NCI-H2196 treated with DMSO at 0.1 percent for 48 hours (cell line): ENCODE measurements around the gene SLC39A1.
A peak's percentile ranks its signal among the peaks of the same experiment; 100 is the strongest.
"Not testable (repeated sequence)": the region's sequence is repeated elsewhere in the genome, so short reads cannot be mapped to it uniquely, and the experiment has no call there.

Experiments
- DNase-seq: peaks from one replicate; lab custom pipeline; 2025; ENCODE audit not compliant: unreplicated experiment; lab: John Stamatoyannopoulos, UW

Gene SLC39A1

DNA sequence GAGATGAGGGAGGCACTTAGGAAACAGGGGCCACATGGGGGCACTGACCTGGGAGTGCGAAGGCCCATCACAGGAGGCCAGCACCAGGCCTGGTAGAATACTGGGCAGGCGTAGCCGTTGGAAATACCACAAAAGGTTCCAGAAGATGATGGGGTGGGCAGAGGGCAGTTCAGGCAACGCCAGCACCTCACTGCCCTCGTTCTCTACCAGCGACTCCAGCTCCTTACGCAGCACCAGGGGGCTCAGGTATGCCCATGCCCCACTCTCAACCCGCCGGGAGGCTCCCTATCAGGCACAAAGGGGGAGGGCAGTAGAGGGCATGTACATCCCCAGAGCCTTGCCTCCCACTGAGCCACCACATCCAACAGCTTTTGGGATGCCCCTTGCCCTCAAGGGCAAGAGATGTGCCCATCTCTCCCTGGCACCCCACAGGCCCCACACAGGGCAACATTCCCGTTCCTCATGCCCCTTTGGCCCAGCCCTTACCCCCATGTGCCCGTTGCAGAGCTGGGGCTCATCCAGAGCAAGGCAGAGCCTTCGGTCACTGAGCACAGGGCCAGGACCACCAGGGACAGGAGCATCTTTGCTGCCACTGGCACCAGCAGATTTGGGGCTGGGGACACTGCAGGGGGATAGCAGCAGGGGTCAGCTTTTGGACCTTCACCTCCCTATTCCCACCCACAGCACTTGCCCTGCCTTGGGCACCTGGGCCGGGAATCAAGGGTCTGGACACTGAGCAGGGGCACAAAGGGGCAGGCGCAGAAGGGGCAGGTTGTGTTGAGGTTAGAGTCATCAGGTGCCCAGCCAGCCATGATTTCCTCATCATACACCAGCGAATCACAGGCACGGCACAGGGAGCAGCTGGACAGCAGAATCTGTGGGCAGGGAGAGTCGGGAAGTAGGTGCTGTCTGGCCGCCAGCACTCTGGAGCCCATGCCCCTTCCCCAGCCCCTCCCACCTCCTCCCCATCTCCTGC, 30.9 kb downstream of the SLC39A1 start:
- DNase-seq, result no peak

DNA sequence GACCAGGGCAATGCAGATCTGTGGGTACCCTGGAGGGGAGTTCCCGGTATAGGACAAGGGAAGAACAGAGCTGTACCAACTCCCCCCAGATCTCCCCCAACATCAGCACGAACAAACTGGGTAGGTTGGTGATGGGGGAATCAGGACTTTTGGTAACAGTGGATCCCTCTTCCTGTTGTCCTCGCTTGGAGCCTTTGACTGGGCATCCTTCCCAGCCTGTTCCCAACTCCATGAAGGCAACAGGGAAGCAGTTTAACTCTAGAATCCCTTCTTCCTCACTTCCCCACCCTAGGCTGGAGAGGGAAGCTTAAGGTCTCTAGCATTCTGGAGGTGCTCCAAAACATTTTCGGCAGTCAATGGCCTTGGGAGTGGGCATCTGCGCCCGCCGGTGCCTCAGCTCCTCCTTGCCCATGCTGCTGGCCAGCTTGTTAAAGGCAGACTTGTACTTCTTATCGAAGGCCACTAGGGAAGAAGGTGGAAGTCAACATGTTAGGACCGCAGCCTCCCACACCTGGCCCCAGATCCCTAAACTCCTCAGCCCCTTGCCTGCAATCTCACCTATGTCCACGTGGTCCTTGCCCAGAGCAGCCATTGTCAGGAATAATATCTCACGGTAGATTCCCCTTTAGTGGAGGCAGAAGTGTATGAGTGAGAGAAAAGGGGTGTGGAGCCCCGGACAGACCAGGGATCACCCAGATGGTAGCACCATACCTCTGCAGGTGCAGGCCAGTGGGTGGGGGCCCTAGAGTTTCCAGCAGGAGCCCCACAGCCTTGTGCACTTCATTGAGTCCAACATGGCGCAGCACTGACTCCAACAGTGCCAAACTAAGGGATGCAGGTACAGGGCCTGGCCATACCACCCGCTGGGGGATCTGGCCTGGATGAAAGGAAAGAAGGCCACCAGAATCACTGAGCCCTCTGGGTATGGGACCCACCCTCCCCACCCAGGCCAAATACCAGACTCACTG, 33.1 kb downstream of the SLC39A1 start:
- DNase-seq, result no peak

GRCh38 chr1:153929426-153929825, 33.9 kb downstream of the SLC39A1 start:
- DNase-seq, result no peak

- DNase-seq, result no peak
Observed at GRCh38 chr1:153928791-153929341, 34.5 kb downstream of the SLC39A1 start.

DNA sequence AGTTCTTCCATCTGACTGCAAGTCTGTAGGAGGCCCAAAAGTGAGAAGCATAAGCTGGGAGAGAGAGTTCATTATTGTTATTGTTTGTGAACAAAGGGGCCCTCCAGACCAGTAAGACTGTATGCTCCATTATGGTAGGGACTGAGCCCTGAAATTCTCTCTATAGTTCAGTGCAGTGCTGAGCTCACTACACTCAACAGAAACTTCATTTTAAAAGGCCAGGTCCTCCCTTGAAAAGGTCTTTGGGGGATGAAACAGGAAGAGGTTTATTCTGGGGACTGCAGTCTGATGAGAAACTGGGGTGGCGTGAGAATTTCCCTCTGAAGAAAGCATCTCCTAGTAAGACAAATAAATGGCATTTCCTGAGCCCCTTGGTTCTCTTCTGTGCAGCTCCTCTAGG, 35.1 kb downstream of the SLC39A1 start:
- DNase-seq, result no peak

DNA sequence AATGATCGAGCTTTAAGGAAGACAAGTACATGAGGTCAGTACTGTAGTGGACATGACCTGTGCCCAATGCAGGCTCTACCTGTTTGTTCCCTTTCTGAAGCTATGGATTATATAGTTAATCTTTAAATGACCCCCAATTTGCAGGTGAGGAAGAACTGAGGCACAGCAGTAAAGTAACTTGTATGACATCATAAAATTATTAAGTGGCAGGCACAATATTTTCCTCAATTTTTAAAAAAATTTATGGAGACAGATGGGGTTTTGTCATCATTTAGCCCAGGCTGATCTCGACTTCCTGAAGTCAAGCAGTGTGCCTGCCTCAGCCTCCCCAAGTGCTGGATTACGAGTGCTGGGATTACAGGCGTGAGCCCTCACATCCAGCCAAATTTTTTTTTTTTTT, 36.9 kb downstream of the SLC39A1 start:
- no peak for DNase-seq

DNA sequence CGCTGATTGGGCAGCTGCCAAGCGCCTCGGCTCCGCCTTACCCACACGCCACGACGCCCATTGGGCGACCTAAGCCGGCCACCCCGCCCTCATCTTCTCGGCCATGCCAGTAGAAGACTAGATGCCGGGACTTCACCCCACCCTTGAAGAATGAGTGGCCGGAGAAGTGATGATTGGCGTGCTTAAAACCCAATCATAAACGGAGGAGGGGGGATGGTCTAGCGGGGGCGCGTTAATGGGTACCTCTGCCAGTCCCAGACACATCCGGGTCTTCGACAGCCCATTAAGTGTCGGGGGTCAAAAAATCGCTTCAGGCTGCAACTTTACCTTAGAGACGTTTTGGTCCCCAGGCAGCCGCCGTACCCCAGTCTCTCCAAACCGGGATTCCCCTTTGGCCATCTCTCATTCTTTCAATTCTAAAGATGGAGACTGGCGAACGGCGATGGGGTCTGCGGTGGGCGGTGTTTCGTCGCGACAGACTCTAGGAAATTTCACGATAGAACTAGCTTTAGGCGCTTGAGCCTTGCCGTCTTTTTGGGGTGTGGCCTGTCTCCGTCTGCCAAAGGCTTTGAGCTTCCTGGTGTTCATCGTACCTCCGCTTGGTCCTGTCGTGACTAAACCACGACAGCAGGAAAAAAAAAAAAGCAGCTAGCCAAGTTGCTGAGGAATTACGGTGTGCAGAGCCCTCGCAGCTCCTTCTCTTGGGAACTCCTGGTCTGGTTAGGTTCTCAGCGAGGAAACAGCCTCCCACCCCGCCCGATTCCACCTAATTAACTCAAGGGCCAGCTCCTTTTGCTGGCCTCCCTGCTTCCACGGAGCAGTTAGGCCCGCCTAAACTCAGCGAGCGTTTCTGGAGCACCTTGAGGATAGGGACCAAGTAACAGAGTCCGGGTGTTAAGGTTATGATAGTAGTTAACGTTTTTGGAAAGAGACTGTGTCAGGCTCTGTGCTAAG, 40.1 kb downstream of the SLC39A1 start, which contains the start of gene GATAD2B:
GATAD2B (minus strand) TSS at position 1 of the 954 bp plus-strand sequence. CDS start 94,625 bp downstream, outside the sequence.
- DNase-seq, result peak; percentile 99

GRCh38 chr1:153922076-153922971, 41.0 kb downstream of the SLC39A1 start:
- DNase-seq, result no peak

GRCh38 chr1:153921803-153922075, 41.6 kb downstream of the SLC39A1 start:
- no peak for DNase-seq

DNA sequence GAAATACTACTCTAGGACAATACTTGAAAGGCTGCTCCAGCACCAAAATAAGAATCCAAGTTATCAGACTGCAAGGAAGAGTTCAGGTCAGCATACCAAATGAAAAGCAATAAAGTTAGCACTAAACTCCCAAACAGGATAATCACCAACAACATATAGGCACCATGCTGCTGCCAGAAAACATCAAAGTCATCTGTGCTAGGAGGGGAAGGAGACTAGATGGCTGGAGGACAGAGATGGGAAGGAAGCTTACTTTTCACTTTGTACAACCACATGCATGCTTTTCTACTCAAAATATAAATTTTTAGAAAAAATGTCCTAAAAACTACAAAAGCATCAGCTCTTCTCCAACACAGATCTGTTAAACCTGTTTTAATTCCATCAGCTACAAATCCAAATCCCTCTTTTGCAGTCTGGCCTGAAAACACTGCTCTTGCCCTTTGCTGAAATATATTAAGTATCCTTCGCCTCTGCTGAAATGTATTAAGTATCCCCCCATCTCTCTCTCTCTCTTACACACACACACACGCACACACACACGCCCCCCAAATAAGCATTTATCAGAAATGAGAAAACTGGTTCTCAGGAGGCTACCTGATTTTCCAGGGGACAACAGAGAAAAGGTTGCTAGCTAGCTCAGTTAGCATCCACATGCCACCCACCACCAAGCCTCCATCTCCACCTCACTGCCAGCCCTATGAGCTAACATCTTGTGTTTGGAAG, 42.1 kb downstream of the SLC39A1 start:
- DNase-seq, result no peak

GRCh38 chr1:153919876-153920852, 43.2 kb downstream of the SLC39A1 start:
- DNase-seq, result no peak

DNA sequence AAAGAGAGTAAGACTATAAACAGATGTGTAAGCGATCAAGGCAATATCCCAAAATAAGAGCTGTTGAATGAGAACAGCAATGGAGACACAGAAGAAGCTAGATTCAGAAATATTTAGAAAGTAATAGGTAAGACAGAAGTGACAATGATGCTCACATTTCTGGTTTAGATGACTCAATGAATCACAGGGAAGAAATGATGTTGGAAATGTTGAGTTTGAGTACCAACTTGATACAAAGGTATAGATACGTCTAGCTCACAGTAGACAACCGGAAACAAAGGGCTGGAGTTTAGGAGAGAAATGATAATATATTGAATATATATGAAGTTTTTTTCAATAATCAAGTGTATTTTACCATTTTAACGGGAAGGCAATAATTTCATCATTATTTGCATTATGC, 47.0 kb downstream of the SLC39A1 start:
- no peak for DNase-seq

DNA sequence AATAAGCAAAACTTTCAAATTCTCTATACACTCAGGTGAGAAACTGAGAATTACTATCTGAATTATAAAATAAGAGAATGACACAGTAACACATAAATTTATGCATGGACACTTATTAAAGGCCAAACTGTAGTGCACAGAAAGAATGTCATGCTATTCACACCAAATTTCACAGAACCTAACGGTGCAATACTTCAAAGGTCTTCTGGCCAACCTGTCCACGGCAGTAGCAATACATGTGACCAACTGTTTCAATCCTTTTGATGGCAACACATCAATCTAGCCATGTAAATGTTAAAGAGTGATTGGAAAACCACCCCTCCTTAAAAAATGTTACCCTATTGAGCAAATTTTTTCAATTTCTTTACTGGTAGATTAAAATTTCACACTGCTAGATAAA, 51.0 kb downstream of the SLC39A1 start:
- no peak for DNase-seq

GRCh38 chr1:153910560-153910959, 52.8 kb downstream of the SLC39A1 start:
- not testable (repeated sequence) for DNase-seq
